A549 (cell line): ENCODE data around the gene FAM107A. TPM values are rescaled to one million over a fixed set of nuclear protein-coding genes. Genes with fewer than 3 reads are reported as not detected.
A peak's percentile ranks its signal among the peaks of the same experiment; 100 is the strongest.

ENCODE experiments used
- ATAC-seq, 2 experiments: fragments of 200-7000 bp in 1 of 2; fragments of >200 bp in 1 of 2; cut with Nextera tagmentation in 1 of 2; cut with Tn5 transposase in 1 of 2; 3 replicates each; pipeline versions ENCODE4 v1.8.0 to v1.9.1; 2018 to 2020; ENCODE audit warnings: mild to moderate bottlenecking in 1 of 2, moderate library complexity in 1 of 2
- CTCF ChIA-PET: fragments of 300-600 bp; sonication (Branson Sonifier 250); formaldehyde crosslinking; extraction: SDS; loops from one replicate; lab custom pipeline; 2021; ENCODE audit warnings: antibody characterized with exemption, inconsistent platforms; lab: Yijun Ruan, JAX
- POLR2A ChIA-PET: fragments of 350-600 bp; formaldehyde crosslinking; extraction: SDS; loops from one replicate; lab custom pipeline; 2021; ENCODE audit warnings: antibody characterized with exemption, inconsistent platforms; lab: Yijun Ruan, JAX
- DNase-seq, 2 experiments: peaks; one replicate each; pipeline versions ENCODE4 v3.0.0 to v3.0.0-alpha.2; 2011 to 2016; ENCODE audit warnings: low read depth in 1 of 2, low spot score in 1 of 2
- FAIRE-seq: peaks from 2 replicates; lab custom pipeline; 2011; peaks lifted over from hg19 to GRCh38; lab: Jason Lieb, UNC
- H3K27ac ChIP-seq, 2 experiments: fragments of >200 bp; sonication (Bioruptor Twin); formaldehyde crosslinking; 3 replicates each; pipeline ENCODE4 v1.5.1; 2016 to 2017
- H3K4me1 ChIP-seq: fragments of >200 bp; sonication (Bioruptor Twin); formaldehyde crosslinking; 3 replicates; pipeline ENCODE4 v1.6.1; 2016
- H3K4me2 ChIP-seq: fragments of >200 bp; sonication (Bioruptor Twin); formaldehyde crosslinking; 3 replicates; pipeline ENCODE4 v1.6.1; 2016
- H3K4me3 ChIP-seq: fragments of >200 bp; sonication (Bioruptor Twin); formaldehyde crosslinking; 3 replicates; pipeline ENCODE4 v1.5.1; 2016
- H3K9me3 ChIP-seq: fragments of >200 bp; sonication (Bioruptor Twin); formaldehyde crosslinking; 3 replicates; pipeline ENCODE4 v1.6.1; 2016
- BHLHE40 ChIP-seq: IDR thresholded peaks from 2 replicates; pipeline ENCODE4 v1.6.1; 2012; ENCODE audit warnings: low read depth, low read length, inconsistent platforms
- CHD2 ChIP-seq: fragments of 150-350 bp; IDR thresholded peaks from 2 replicates; pipeline ENCODE4 v1.6.1; 2014; ENCODE audit warnings: low read length; ENCODE audit not compliant: partially characterized antibody
- E2F6 ChIP-seq: IDR thresholded peaks from 2 replicates; pipeline ENCODE4 v1.6.1; 2012; ENCODE audit warnings: low read depth, borderline replicate concordance
- EHF ChIP-seq: fragments of 250-450 bp; sonication (Bioruptor Pico); IDR thresholded peaks from 2 replicates; pipeline ENCODE4 v1.5.0; 2020; ENCODE audit warnings: mild to moderate bottlenecking
- EHMT2 ChIP-seq: fragments of 200-600 bp; sonication (generic); IDR thresholded peaks from 2 replicates; pipeline ENCODE4 v1.6.1; 2016; ENCODE audit warnings: antibody characterized with exemption, low read depth, mild to moderate bottlenecking, moderate library complexity
- ELK1 ChIP-seq: fragments of 150-350 bp; IDR thresholded peaks from 2 replicates; pipeline ENCODE4 v1.6.1; 2014; ENCODE audit warnings: low read depth, mild to moderate bottlenecking, low read length
- EP300 ChIP-seq, 2 experiments: fragments of >200 bp; sonication (Bioruptor Twin); formaldehyde crosslinking; IDR thresholded peaks; 2 replicates in 1 of 2; 3 replicates in 1 of 2; pipeline ENCODE4 v1.6.1; 2016 to 2017
- ESRRA ChIP-seq: fragments of 150-350 bp; IDR thresholded peaks from 2 replicates; pipeline ENCODE4 v1.6.1; 2014; ENCODE audit warnings: mild to moderate bottlenecking, low read length, borderline replicate concordance
- HES2 ChIP-seq: fragments of >200 bp; sonication (Bioruptor Twin); formaldehyde crosslinking; IDR thresholded peaks from 2 replicates; pipeline ENCODE4 v1.6.1; 2016
- HOXB13 ChIP-seq: fragments of 250-450 bp; sonication (Bioruptor Pico); IDR thresholded peaks from 2 replicates; pipeline ENCODE4 v1.5.0; 2020; ENCODE audit warnings: low read depth, mild to moderate bottlenecking, moderate library complexity
- HOXB5 ChIP-seq: fragments of 250-450 bp; sonication (Bioruptor Pico); IDR thresholded peaks from 2 replicates; pipeline ENCODE4 v1.5.0; 2020; ENCODE audit warnings: mild to moderate bottlenecking, moderate library complexity
- JUNB ChIP-seq: fragments of >200 bp; sonication (Bioruptor Twin); formaldehyde crosslinking; IDR thresholded peaks from 2 replicates; pipeline ENCODE4 v1.6.1; 2016
- MAFK ChIP-seq: fragments of 450-650 bp; IDR thresholded peaks from 2 replicates; pipeline ENCODE4 v1.6.1; 2014; ENCODE audit not compliant: partially characterized antibody
- MAX ChIP-seq: IDR thresholded peaks from 2 replicates; pipeline ENCODE4 v1.6.1; 2012
- MAZ ChIP-seq: fragments of 150-350 bp; IDR thresholded peaks from 2 replicates; pipeline ENCODE4 v1.6.1; 2014; ENCODE audit warnings: antibody characterized with exemption, low read depth, low read length, borderline replicate concordance
- NFE2L2 ChIP-seq: fragments of 150-350 bp; conservative IDR thresholded peaks from 2 replicates; pipeline ENCODE4 v1.6.1; 2014; ENCODE audit warnings: low read length
- PHF8 ChIP-seq: fragments of 200-600 bp; sonication (generic); IDR thresholded peaks from 2 replicates; pipeline ENCODE4 v1.6.1; 2016; ENCODE audit warnings: low read depth, mild to moderate bottlenecking, antibody characterized with exemption, moderate library complexity, borderline replicate concordance
- RAD21 ChIP-seq, 2 experiments: fragments of >200 bp in 1 of 2; sonication (Bioruptor Twin) in 1 of 2; formaldehyde crosslinking in 1 of 2; IDR thresholded peaks in 1 of 2; conservative IDR thresholded peaks in 1 of 2; 2 replicates in 1 of 2; 3 replicates in 1 of 2; pipeline ENCODE4 v1.6.1; 2012 to 2018; ENCODE audit warnings: inconsistent platforms in 1 of 2
- RARB ChIP-seq: fragments of 250-450 bp; sonication (Bioruptor Pico); IDR thresholded peaks from 2 replicates; pipeline ENCODE4 v1.8.0; 2021; ENCODE audit warnings: mild to moderate bottlenecking, moderate library complexity
- RCOR1 ChIP-seq: fragments of 150-350 bp; IDR thresholded peaks from 2 replicates; pipeline ENCODE4 v1.6.1; 2014; ENCODE audit warnings: antibody characterized with exemption, low read length, low read depth
- SREBF2 ChIP-seq: fragments of 450-650 bp; IDR thresholded peaks from 2 replicates; pipeline ENCODE4 v1.6.1; 2014; ENCODE audit warnings: mild to moderate bottlenecking, moderate library complexity
- ZC3H11A ChIP-seq: fragments of 450-650 bp; IDR thresholded peaks from 2 replicates; pipeline ENCODE4 v1.6.1; 2014; ENCODE audit warnings: antibody characterized with exemption, mild to moderate bottlenecking
- WGBS: methylation state at CpG from one replicate; pipeline ENCODE4 v1.1.6; 2017; ENCODE audit errors: missing lambda C conversion rate; 5-methylcytosine and 5-hydroxymethylcytosine counted together
- polyA plus RNA-seq, 4 experiments: library from polyadenylated mRNA; depleted of rRNA in 3 of 4; stranded (reverse); fragments of >200 nt; fragmentation: RNase III in 1 of 4; extraction: RNeasy Plus Mini Kit Qiagen cat#74134 plus additional on column Dnase treatment in 1 of 4; gene quantifications; 2 replicates in 3 of 4; 3 replicates in 1 of 4; pipeline ENCODE4 v1.2.3, GENCODE V29; 2011 to 2017

FAM107A gene
- polyA plus RNA-seq, 2 of the 4 experiments (the other 2 are of a cell fraction): 0.04 TPM; not detected in 1

- TF ChIP-seq MAX: peak; percentile 69
These were observed 8.0 kb upstream of the FAM107A start (continued) for GRCh38 chr3:58585005-58585786.

- 22% methylated on average over 10 of the region's 10 CpGs for WGBS
- H3K9me3 ChIP-seq: no peaks in the 10 kb centered on the region
- TF ChIP-seq RAD21 (conservative IDR thresholded peaks at IDR 0.05 in 1 of 2, IDR thresholded peaks at IDR 0.05 in 1 of 2) (no peak), MAZ (no peak), RARB (CRISPR knock-in tag) (no peak), CHD2 (no peak), BHLHE40 (no peak), ELK1 (no peak)
- peak overlapping the region in 1 of 2 experiments; percentile 85; a peak in 4 of 6 replicates for H3K27ac ChIP-seq
- H3K4me3 ChIP-seq: peak overlapping the region; percentile 68
- ATAC-seq (peak in 1 of 2 experiments; percentile 41; a peak in 3 of 6 replicates), FAIRE-seq (no peak), DNase-seq (no peak)
- CTCF ChIA-PET: interaction anchor here (0.8 to 2.8 kb wide), 8 partner anchors 9 to 46 kb away, joined by 3 to 19 read pairs (median 4); no protein-coding TSS in a partner anchor
- H3K4me2 ChIP-seq: peak overlapping the region; percentile 97
- POLR2A ChIA-PET: no interaction called here
- peaks cover 11% of the 10 kb centered on the region; the same call in 1 of the 3 replicates for H3K4me1 ChIP-seq
These were observed 7.5 kb upstream of the FAM107A start for GRCh38 chr3:58584690-58585004.

- ChIA-PET POLR2A (no interaction called here), CTCF (interaction anchor here (1.0 to 1.9 kb wide), 2 partner anchors 13 to 16 kb away, joined by 3 to 10 read pairs; no protein-coding TSS in a partner anchor)
- TF ChIP-seq EHMT2: no peak
- TF ChIP-seq ESRRA: no peak
- TF ChIP-seq PHF8: no peak
- TF ChIP-seq SREBF2: no peak
- TF ChIP-seq RCOR1: no peak
- TF ChIP-seq HES2: no peak
- TF ChIP-seq JUNB: no peak
- no peak for TF ChIP-seq E2F6
- TF ChIP-seq HOXB5: no peak
- TF ChIP-seq HOXB13 (CRISPR knock-in tag): no peak
- TF ChIP-seq EP300 (IDR thresholded peaks at IDR 0.05): no peak
- no peak for TF ChIP-seq NFE2L2
- TF ChIP-seq MAFK: no peak
- TF ChIP-seq ZC3H11A: no peak
- TF ChIP-seq EHF (CRISPR knock-in tag): no peak
These were observed 4.3 kb upstream of the FAM107A start for GRCh38 chr3:58581328-58582091.

More at GRCh38 chr3:58581328-58582091, 4.3 kb upstream of the FAM107A start:
- WGBS: 67% methylated on average over 11 of the region's 11 CpGs
- no peak for FAIRE-seq
- Histone ChIP-seq H3K4me1 (peaks cover 11% of the 10 kb centered on the region; the same call in 1 of the 3 replicates), H3K27ac (no peak overlapping the region), H3K4me2 (no peak overlapping the region), H3K4me3 (no peak overlapping the region), H3K9me3 (no peaks in the 10 kb centered on the region)
- no peak for ATAC-seq
- no peak for DNase-seq
